ENCODE measurements around the gene ABHD18.
"Not testable (repeated sequence)": the region's sequence is repeated elsewhere in the genome, so short reads cannot be mapped to it uniquely, and the experiment has no call there.

ABHD18 gene

DNA sequence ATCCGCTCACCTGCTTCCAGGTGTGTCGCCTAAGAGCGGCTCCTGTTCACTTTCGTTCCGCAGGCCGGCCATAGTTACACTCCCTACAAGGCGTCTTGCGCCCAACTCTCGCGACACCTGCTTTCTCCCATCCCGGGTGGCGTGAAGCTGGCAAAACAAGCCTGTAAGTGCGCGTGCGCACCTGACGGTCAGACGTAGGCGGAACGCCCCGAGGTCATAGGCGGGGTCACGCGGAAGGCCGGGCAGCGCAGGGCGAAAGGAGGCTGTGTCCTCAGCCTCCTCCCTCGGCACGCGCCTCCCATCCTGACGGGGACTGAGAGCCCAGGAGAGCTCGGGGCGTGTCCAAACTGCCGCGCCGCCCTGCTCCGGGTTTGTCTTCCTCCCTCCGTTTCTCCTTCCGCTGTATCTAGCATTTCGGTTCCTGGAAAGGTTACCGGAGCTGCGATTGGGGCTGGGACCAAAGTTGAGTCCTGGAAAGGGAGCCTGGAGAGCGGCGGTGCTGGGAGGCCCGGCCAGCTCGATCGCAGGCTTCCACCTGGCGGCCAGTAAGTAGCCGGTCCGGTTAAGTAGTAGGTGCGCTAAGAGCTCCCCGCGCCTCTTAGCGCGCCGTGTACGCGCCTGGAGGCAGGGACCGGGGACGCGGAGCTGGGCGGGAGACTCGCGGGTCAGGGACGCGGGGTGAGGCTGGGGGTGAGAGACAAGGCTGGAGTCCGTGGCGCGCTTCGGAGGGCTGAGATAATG lies at the start of gene ABHD18, which contains the start of gene MFSD8:
ABHD18 (plus strand) TSS at position 345 of the 741 bp plus-strand sequence. CDS start 17,550 bp downstream, outside the sequence.
MFSD8 (minus strand) TSS at position 112 of the 741 bp plus-strand sequence; CDS start at position 72, 40 bp downstream.
- peak; percentile 99 for DNase-seq (ENCODE audit: low spot score)

DNA sequence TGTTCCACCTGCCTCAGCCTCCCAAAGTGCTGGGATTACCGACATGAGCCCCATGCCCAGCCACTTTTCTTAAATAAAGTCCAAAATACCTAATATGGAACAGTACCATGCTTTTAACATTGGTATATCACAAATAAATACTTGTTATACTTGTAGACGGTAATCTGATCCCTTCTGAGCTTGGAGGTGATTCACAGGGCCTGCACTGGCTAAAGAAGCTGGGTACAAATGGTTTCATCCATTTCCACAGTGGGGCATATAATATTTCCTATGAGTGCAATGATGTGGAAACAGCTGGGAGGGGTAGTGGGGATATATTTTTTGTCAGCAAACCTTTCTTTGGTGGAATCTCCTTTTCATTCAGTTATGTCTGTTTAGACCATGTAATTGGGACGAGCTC lies 48.7 kb upstream of the ABHD18 start:
- no peak for DNase-seq (ENCODE audit: low spot score)

DNA sequence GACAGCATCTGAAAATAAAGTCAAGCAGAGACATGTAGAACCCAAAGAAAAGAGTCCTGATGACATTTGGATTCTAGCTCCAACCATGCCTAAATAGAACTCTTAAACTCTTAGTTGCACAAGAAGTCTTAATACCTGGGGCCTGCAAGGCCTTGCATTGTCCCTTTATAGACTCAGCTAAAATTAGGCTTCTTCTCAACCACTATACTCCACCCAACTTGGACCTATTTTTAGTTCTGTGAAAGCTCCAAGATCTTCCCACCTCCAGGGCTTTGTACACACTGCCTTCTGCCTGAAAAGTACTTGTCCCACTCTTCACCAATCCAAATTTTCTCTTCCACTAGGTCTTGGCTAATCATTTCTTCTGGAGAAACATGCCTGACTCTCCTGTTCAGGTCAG lies 48.1 kb upstream of the ABHD18 start:
- no peak for DNase-seq (ENCODE audit: low spot score)

DNA sequence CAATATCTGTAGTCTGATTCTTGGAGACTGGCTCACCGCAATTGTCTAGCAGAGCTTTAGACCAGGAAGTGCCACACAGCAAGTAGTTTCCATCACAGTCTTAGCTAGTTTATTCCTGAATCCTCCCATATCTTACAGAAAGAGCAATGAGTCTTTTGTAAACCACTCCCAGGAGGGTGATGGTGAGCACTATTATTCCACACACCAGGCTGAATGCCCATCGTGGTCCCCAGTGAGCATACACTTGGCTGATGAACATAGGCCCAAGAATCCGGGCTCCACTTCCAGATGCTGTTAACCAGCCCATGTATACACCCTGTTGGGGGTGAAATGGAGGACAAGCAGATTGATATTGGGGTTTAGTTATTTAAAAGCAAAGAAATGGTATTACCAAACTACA lies 44.7 kb upstream of the ABHD18 start:
- no peak for DNase-seq (ENCODE audit: low spot score)

DNA sequence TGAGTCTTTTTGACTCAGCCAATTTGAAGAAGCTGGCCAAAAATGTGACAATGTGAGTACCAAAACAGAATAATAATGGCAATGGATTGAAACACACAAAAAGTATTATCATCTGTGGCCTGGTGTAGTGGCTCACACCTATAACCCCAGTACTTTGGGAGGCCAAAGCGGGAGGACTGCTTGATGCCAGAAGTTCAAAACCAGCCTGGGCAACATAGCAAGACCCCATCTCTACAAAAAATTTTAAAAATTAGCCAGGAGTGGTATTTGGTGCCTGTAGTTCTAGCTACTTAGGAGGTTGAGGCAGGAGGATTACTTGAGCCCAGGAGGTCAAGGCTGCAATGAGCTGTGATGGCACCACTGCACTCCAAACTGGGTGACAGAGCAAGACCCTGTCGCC lies 43.0 kb upstream of the ABHD18 start:
- DNase-seq (ENCODE audit: low spot score), result no peak

DNA sequence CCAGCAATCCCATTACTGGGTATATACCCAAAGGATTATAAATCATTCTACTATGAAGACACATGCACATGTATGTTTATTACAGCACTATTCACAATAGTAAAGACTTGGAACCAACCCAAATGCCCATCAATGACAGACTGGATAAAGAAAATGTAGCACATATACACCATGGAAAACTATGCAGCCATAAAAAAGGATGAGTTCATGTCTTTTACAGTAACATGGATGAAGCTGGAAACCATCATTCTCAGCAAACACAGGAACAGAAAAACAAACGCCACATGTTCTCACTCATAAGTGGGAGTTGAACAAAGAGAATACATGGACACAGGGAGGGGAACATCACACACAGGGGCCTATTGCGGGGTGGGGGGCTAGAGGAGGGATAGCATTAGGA lies 39.5 kb upstream of the ABHD18 start:
- not testable (repeated sequence) for DNase-seq (ENCODE audit: low spot score)

DNA sequence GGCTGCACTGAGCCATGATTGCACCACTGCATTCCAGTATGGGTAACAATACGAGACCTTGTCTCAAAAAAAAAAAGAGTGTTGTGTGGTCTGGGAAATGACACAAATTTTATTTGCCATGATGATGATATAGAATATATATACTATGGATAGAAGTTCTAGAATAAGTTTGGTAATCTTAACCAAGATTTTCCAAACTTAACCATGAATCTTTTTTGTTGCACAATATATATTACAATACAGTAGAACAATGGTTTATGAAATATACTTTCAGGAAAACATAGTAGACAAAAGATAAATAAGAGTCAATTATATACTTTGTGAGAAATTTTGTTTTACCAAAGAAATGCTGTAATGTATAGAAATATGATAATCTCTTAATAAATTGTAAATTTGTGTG lies 35.0 kb upstream of the ABHD18 start:
- no peak for DNase-seq (ENCODE audit: low spot score)

DNA sequence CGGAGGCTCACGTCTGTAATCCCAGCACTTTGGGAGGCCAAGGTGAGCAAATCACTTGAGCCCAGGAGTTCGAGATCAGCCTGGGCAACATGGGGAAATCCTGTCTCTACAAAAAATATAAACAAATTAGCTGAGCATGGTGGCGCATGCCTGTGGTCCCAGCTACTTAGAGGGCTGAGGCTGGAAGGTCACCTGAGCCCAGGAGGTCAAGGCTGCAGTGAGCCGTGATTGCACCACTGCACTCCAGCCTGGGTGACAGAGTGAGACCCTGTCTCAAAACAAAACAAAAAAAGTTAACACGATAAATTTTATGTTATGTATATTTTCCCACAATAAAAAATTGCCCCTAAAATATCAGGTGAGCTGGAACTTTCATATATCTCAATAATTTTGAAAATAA lies 33.4 kb upstream of the ABHD18 start:
- not testable (repeated sequence) for DNase-seq (ENCODE audit: low spot score)

DNA sequence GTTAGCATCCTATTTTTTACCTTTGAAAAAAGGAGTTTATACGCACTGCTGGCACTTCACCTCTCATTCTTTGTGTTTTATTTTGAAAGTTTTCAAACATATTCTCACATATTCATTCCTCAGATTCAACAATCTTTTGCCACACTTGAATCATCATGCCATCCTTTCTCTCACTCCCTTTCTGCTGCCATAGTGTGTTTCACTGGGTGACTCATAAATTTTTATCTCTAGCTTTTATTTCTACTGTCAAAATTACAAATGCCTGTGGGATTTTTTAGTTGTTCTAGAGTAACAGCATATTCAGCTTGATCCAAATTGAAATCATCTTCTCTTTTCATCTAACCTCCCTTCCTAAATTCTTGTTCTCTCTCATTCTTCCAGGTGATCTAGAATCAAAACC lies 28.2 kb upstream of the ABHD18 start:
- DNase-seq (ENCODE audit: low spot score), result no peak

DNA sequence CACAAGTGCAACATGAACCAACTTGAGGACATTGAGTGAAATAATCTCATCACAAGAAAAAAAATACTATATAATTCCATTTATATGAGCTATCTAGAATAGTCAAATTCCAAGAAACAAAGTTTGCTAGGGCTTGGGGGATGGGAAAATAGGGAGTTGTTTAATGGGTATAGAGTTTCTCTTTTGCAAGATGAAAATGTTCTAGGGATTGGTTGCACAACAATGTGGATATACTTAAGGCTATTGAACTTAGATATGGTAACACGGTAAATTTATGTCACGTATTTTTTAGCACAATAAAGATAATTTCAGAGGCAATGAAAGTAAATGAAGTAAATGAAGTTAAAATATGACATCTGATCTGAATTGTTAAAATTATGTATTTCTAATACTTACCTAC lies 8.1 kb upstream of the ABHD18 start:
- DNase-seq (ENCODE audit: low spot score), result no peak

DNA sequence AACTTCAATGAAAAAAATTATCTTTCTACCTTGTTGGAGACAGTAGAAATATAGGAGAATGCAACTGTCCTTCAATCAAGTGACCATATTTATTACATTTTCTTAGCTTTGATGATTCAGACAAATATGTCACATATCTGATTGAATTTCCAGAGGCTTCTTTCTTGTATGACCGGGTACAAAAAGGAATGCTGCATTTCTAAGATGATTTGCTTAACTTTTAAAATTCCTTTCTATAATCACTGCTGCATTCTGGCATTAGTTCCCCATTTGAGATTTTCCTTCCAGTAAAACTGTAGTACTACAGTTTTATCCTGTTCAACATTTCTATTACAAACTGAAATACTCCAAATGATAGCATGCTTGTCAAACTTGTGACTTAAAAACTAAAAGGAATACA lies 5.4 kb upstream of the ABHD18 start:
- DNase-seq (ENCODE audit: low spot score), result no peak

DNA sequence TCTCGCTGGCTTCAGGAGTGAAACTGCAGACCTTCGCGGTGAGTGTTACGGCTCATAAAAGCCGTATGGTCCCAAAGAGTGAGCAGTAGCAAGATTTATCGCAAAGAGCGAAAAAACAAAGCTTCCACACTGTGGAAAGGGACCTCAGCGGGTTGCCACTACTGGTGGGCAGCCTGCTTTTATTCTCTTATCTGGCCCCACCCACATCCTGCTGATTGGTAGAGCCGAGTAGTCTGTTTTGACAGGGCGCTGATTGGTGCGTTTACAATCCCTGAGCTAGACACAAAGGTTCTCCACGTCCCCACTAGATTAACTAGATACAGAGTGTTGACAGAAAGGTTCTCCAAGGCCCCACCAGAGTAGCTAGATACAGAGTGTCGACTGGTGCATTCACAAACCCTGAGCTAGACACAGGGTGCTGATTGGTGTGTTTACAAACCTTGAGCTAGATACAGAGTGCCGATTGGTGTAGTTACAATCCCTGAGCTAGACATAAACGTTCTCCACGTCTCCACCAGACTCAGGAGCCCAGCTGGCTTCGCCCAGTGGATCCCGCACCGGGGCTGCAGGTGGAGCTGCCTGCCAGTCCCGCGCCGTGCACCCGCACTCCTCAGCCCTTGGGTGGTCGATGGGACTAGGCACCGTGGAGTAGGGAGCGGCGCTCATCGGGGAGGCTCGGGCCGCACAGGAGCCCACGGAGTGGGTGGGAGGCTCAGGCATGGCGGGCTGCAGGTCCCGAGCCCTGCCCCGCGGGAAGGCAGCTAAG lies 1.4 kb upstream of the ABHD18 start:
- DNase-seq (ENCODE audit: low spot score), result not testable (repeated sequence)

DNA sequence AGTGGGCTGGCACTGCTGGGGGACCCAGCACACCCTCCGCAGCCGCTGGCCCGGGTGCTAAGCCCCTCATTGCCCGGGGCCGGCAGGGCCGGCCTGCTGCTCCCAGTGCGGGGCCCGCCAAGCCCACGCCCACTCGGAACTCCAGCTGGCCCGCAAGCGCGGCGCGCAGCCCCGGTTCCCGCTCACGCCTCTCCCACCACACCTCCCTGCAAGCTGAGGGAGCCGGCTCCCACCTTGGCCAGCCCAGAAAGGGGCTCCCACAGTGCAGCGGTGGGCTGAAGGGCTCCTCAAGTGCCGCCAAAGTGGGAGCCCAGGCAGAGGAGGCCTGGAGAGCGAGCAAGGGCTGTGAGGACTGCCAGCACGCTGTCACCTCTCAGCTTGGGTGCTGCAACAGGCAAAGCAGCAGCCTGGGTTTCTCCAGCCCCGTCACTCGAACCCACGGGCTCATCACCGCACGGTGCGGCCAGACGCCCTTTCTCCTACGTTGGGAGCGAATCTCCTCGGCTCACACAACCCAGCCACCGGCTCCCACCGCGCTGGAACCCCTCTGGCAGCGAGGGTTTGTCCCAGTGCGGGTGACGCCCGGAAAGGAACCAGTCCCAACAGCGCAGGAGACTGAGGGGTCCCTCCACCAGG lies 662 bp upstream of the ABHD18 start:
- not testable (repeated sequence) for DNase-seq (ENCODE audit: low spot score)

DNA sequence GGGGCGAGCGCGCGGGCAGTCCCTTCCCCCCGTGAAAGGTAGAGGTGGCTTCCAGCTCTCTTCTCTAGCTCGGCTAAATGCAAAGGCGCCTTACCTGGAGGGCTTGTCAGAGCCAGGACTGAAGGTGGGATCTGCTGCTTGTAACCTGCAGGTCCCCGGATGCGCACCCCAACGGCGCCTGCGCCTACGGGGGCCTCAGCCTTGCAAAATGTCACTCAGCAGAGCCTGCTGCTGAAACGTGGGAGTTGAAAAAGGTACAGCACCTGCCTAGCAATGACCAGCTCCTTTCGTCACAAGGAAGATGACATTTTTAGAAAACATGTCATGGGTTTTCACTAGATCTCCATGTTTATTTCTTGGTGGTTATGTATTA lies 583 bp downstream of the ABHD18 start:
- DNase-seq (ENCODE audit: low spot score), result peak; percentile 49

DNA sequence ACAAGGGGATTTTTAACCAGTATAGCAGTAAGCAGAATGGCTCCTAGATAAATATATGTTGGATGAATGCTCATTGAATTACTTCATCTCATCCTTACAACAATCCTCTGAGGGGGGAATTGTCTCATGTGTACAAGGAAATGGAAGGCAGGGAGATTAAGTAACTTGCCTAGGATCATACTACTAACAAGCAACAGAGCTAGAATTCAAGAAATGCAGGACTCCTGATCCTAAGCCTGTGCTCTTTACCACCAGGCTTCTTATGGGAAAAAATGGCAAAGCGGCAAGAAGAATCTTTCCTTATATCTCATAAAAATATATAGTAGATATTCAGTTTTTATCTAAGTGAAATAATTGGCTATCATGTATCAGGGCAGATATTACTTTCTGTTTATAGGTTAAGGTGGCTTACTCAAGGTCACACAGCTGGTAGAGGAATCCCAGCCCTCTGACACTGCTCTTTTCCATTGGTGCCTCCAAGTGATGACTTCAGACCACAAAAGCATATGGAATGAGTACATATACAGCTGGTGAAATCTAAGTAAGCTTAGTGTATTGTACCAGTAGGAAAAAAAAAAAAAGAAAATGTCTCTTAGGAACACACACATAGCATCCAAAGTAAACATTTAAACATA lies 2.1 kb downstream of the ABHD18 start:
- DNase-seq (ENCODE audit: low spot score), result no peak

DNA sequence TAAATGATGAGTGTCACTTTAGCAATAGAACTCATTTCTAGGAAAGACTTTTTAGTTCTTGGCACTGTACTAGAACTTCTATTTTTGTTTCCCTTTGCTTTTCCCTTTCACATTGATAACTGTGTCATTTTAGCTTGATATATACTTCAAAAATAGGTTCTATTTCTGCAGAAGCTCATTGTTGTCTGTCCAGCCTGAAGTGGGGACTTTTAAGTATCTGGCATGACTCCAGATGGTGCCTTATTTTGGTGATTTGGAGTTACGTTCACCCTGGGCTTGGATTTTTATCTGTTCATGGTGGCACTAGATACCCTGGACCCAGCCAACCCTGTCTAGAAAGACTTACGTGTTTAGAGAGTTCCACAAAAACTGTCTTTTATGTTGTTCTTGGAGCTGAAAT lies 3.4 kb downstream of the ABHD18 start:
- DNase-seq (ENCODE audit: low spot score), result peak; percentile 57

DNA sequence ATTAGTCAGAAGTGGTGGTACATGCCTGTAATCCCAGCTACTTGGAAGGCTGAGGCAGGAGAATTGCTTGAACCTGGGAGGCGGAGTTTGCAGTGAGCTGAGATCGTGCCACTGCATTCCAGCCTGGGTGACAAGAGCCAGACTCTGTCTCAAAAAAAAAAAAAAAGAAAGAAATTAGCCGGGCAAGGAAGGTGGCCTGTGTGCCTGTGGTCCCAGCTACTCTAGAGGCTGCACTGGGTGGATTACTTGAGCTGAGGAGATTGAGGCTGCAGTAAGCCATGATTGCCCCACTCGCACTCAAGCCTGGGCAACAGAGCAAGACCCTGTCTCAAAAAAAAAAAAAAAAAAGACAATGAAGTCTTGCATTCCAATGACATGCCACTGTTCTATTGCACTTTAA lies 5.7 kb downstream of the ABHD18 start:
- not testable (repeated sequence) for DNase-seq (ENCODE audit: low spot score)

DNA sequence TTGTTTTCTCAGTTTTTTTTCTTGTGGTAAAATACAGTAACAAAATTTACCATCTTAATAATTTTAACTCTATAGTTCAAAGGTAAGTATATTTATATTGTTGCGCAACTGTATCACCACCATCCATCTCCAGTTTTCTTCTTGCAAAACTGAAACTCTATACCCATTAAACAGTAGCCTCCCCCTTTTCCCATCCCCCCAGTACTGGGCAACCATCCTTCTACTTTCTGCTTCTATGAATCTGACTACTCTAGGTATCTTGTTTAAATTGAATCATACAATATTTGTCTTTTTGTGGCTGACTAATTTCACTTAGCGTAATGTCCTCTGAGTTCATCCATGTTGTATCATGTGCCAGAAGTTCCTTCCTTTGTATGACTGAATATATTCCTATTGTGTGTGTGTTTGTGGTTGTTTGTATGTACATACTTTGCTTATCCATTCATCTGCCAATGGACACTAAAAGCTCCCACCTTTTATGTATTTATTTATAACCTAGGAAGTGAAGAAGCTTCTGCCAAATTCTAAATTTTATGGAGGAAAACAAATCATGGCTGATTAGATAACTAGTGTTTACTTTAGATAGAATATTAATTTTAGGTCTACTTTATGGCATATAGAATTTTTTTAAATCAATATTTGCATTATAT lies 10.0 kb downstream of the ABHD18 start:
- DNase-seq (ENCODE audit: low spot score), result no peak

DNA sequence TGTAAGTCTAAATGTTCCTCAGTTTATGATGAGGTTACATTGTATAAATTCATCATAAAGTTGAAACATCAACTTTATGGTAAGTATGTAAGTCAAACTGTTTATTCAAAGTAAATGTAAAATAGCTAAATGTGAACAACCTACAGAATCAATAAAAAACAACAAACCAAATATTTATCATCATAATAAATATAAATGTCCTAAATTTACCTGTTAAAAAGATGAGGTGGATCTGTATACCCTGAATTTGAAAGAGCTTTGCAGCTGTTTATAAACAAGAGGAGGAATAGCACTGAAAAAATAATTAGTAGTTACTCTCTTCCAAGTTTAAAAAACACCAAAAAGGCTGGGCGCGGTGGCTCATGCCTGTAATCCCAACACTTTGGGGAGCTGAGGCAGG lies 13.7 kb downstream of the ABHD18 start:
- no peak for DNase-seq (ENCODE audit: low spot score)

DNA sequence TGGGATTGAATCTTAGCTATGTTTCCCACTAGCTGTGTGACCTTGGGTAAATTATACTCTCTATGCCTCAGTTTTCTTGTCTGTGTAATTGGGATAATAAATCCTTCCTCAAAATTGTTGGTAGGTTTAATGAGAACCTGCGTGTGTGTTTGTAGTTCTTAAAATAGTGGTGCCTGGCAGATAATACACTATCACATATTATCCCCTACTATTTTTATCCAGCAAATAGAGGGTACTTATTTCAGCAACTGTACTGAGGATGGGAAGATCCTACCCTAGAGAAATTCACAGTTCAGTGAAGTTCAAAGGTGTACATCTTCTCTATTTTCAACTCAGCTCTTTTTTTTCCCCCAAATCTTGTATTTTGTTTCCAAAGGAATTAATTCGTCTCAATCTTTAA lies 17.2 kb downstream of the ABHD18 start:
- DNase-seq (ENCODE audit: low spot score), result no peak

DNA sequence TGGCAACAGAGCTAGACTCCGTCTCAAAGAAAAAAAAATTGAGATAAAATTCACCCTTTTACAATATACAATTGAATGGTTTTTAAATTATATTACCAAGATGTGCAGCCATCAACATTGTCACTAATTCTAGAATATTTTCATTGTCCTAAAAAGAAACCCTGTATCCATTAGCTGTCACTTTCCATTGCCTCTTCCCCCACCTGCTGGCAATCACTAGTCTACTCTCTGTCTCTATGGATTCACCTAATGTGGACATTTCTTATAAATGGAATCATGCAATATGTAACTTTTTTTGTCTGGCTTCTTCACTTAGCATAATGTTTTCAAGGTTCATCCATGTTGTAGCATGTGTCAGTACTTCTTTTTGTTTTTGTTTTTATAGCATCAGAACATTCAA lies 20.8 kb downstream of the ABHD18 start:
- peak; percentile 33 for DNase-seq (ENCODE audit: low spot score)

DNA sequence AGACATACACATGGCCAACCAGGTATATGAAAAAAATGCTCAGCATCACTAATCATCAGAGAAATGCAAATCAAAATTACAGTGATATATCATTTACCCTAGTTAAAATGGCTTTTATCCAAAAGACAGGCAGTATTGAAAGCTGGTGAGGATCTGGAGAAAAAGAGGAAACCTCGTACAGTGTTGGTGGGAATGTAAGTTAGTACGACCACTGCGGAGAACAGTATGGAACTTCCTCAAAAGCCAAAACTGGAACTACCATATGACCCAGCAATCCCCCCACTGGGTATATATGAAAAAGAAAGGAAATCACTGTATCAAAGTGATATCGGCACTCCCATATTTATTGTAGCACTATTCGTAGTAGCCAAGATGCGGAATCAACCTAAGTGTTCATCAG lies 23.4 kb downstream of the ABHD18 start:
- DNase-seq (ENCODE audit: low spot score), result no peak

All from hematopoietic multipotent progenitor cell treated with erythropoietin and hydrocortisone succinate and interleukin-3 and kit ligand, for 15 days (in vitro differentiated cells).